ENCODE measurements around the gene ZNF407.

Gene ZNF407

DNA sequence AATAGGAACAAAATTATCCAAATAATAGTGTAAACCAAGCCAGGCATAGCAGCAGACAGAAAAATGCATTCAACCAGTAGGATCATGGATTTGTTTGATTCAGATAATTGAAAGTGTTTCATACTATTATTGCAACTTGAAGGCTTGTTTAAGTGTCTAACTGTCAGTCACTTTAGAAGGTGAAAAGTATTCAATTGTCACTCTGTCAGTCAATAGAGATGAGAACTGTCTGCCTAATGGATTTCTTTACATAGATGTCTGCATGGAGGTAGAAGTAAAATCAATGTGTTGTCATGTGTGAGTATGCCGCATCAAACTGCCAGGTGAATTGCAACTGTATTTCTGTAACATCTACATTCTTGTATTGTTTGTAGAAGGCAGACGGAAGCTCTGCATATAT lies 65.0 kb downstream of the ZNF407 start:
- no peak for TF ChIP-seq FOXM1 (IDR thresholded peaks at IDR 0.05; ENCODE audit: borderline replicate concordance, low read depth)
- TF ChIP-seq CREB1 (IDR thresholded peaks at IDR 0.05; ENCODE audit: low read depth), result no peak
- TF ChIP-seq, protein P1, sequence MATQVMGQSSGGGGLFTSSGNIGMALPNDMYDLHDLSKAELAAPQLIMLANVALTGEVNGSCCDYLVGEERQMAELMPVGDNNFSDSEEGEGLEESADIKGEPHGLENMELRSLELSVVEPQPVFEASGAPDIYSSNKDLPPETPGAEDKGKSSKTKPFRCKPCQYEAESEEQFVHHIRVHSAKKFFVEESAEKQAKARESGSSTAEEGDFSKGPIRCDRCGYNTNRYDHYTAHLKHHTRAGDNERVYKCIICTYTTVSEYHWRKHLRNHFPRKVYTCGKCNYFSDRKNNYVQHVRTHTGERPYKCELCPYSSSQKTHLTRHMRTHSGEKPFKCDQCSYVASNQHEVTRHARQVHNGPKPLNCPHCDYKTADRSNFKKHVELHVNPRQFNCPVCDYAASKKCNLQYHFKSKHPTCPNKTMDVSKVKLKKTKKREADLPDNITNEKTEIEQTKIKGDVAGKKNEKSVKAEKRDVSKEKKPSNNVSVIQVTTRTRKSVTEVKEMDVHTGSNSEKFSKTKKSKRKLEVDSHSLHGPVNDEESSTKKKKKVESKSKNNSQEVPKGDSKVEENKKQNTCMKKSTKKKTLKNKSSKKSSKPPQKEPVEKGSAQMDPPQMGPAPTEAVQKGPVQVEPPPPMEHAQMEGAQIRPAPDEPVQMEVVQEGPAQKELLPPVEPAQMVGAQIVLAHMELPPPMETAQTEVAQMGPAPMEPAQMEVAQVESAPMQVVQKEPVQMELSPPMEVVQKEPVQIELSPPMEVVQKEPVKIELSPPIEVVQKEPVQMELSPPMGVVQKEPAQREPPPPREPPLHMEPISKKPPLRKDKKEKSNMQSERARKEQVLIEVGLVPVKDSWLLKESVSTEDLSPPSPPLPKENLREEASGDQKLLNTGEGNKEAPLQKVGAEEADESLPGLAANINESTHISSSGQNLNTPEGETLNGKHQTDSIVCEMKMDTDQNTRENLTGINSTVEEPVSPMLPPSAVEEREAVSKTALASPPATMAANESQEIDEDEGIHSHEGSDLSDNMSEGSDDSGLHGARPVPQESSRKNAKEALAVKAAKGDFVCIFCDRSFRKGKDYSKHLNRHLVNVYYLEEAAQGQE (IDR thresholded peaks at IDR 0.05; ENCODE audit: low read depth), result no peak
- TF ChIP-seq ZBTB7A (IDR thresholded peaks at IDR 0.05; ENCODE audit: low read depth), result no peak
- no peak for TF ChIP-seq CEBPB (IDR thresholded peaks at IDR 0.05)
- no peak for TF ChIP-seq TAF1 (IDR thresholded peaks at IDR 0.05; ENCODE audit: low read depth)
- TF ChIP-seq, protein P2, sequence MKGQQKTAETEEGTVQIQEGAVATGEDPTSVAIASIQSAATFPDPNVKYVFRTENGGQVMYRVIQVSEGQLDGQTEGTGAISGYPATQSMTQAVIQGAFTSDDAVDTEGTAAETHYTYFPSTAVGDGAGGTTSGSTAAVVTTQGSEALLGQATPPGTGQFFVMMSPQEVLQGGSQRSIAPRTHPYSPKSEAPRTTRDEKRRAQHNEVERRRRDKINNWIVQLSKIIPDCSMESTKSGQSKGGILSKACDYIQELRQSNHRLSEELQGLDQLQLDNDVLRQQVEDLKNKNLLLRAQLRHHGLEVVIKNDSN (IDR thresholded peaks at IDR 0.05), result no peak
- TF ChIP-seq NFIC (IDR thresholded peaks at IDR 0.05), result no peak
- TF ChIP-seq TEAD4 (IDR thresholded peaks at IDR 0.05), result no peak
- no peak for TF ChIP-seq EP300 (IDR thresholded peaks at IDR 0.05; ENCODE audit: borderline replicate concordance)
- TF ChIP-seq, protein P3, sequence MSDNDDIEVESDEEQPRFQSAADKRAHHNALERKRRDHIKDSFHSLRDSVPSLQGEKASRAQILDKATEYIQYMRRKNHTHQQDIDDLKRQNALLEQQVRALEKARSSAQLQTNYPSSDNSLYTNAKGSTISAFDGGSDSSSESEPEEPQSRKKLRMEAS (IDR thresholded peaks at IDR 0.05), result no peak
- TF ChIP-seq TCF12 (IDR thresholded peaks at IDR 0.05; ENCODE audit: low read depth), result no peak
- TF ChIP-seq EGR1 (IDR thresholded peaks at IDR 0.05), result no peak

DNA sequence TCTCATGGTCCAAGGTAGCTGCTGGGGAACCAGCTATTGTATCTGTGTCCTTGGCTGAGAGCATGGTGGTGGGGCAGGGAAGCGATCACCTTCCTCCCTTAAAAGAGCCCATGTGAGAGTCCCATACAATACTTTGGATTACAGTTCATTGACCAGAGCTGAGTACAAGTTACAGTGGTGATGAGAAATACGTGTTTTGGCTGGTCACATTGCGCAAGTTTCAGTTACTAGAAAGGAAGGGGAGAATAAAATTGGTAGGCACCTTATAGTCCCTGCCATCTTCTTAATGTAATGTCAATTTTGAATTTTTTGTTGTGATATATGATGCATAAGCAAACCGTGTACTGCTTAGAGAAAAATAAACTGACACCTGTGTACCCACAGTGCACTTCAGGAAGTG lies 67.7 kb downstream of the ZNF407 start:
- TF ChIP-seq, protein P2 (IDR thresholded peaks at IDR 0.05), result no peak
- TF ChIP-seq CEBPB (IDR thresholded peaks at IDR 0.05), result 0 out of 2 replicates have a peak, but pooled peaks have one; percentile 31
- TF ChIP-seq RAD21 (IDR thresholded peaks at IDR 0.05; ENCODE audit: low read depth), result no peak
- no peak for TF ChIP-seq ZBTB7A (IDR thresholded peaks at IDR 0.05; ENCODE audit: low read depth)
- no peak for TF ChIP-seq FOXM1 (IDR thresholded peaks at IDR 0.05; ENCODE audit: borderline replicate concordance, low read depth)

DNA sequence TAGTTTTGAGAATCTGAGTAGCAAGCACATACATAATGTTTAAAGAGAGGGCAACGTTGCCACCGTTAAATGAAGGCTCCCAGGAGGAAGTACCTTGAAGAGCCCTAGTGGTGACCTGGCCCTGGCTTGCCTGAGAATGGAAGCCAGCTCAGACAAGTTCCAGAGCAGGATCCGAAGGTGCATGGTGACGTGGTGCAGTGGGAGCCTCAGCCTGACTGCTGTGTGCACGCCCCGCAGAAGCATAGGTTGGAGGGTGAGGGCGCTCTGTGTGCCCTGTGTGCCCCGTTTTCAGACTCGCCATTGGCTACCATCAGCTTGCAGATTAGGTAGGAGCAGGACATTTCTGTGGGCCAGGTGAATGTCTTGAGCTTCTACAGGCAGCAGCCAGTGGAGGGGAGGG lies 68.2 kb downstream of the ZNF407 start:
- no peak for TF ChIP-seq RAD21 (IDR thresholded peaks at IDR 0.05; ENCODE audit: low read depth)
- TF ChIP-seq YY1 (IDR thresholded peaks at IDR 0.05; ENCODE audit: low read depth), result no peak
- TF ChIP-seq, protein P3 (IDR thresholded peaks at IDR 0.05), result no peak
- TF ChIP-seq, protein P1 (IDR thresholded peaks at IDR 0.05; ENCODE audit: low read depth), result no peak
- no peak for TF ChIP-seq ZBTB7A (IDR thresholded peaks at IDR 0.05; ENCODE audit: low read depth)
- no peak for TF ChIP-seq TCF12 (IDR thresholded peaks at IDR 0.05; ENCODE audit: low read depth)
- TF ChIP-seq FOXM1 (IDR thresholded peaks at IDR 0.05; ENCODE audit: borderline replicate concordance, low read depth), result no peak
- no peak for TF ChIP-seq EGR1 (IDR thresholded peaks at IDR 0.05)
- no peak for TF ChIP-seq TAF1 (IDR thresholded peaks at IDR 0.05; ENCODE audit: low read depth)
- TF ChIP-seq EP300 (IDR thresholded peaks at IDR 0.05; ENCODE audit: borderline replicate concordance), result no peak

DNA sequence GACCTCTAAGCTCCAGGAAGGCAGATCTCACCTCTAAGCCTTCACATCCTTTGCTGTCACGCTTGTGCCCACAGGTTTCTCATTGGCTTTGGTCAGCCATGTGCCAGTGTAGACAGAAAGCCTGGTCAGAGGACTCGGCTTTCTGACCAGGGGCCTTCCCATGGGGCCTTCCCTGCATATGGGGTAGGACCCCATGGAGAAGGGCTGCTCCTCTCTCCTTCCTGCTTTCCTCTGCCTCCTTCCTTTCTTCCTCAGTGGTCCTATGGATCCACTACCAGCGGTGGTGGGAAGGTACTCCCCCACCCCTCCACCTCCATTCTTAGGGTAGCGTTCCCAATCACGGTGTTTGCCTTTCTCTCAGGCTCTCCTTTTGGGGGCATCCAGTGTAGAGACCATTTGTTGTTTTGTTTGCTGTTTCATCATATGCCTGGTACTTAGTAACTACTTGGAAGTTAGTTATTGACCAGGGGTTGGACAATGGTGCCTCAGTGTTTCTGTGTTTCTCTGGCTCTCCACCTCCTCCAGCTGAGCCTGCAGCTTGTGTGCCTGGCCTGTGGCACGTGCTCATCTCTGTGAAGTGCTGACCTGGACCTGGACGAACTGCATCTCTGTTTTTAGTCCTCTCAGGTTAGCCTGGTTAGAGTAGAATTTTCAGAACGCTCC lies 71.6 kb downstream of the ZNF407 start:
- TF ChIP-seq RAD21 (IDR thresholded peaks at IDR 0.05; ENCODE audit: low read depth), result no peak
- TF ChIP-seq TAF1 (IDR thresholded peaks at IDR 0.05; ENCODE audit: low read depth), result no peak
- TF ChIP-seq, protein P2 (IDR thresholded peaks at IDR 0.05), result no peak
- no peak for TF ChIP-seq NFIC (IDR thresholded peaks at IDR 0.05)
- TF ChIP-seq FOXM1 (IDR thresholded peaks at IDR 0.05; ENCODE audit: borderline replicate concordance, low read depth), result no peak
- no peak for TF ChIP-seq TCF12 (IDR thresholded peaks at IDR 0.05; ENCODE audit: low read depth)
- no peak for TF ChIP-seq TEAD4 (IDR thresholded peaks at IDR 0.05)
- TF ChIP-seq ZBTB7A (IDR thresholded peaks at IDR 0.05; ENCODE audit: low read depth), result no peak
- TF ChIP-seq, protein P3 (IDR thresholded peaks at IDR 0.05), result no peak
- no peak for TF ChIP-seq YY1 (IDR thresholded peaks at IDR 0.05; ENCODE audit: low read depth)
- TF ChIP-seq CREB1 (IDR thresholded peaks at IDR 0.05; ENCODE audit: low read depth), result no peak
- TF ChIP-seq, protein P1 (IDR thresholded peaks at IDR 0.05; ENCODE audit: low read depth), result no peak
- TF ChIP-seq EGR1 (IDR thresholded peaks at IDR 0.05), result no peak
- TF ChIP-seq CEBPB (IDR thresholded peaks at IDR 0.05), result no peak
- no peak for TF ChIP-seq EP300 (IDR thresholded peaks at IDR 0.05; ENCODE audit: borderline replicate concordance)

Measured in Ishikawa (cell line).